Activated T-cell treated with anti-CD3 and anti-CD28 coated beads, Interleukin-2, amount 50 U/mL, for 48 hours (primary cell): ENCODE results near the gene MRPS27.
"Not testable (repeated sequence)": the region's sequence is repeated elsewhere in the genome, so short reads cannot be mapped to it uniquely, and the experiment has no call there.

Experiments
- DNase-seq, 2 experiments: peaks; one replicate each; pipeline ENCODE4 v3.0.0-alpha.2; 2020

MRPS27 gene

GRCh38 chr5:72325566-72326305 is 5.7 kb upstream of the MRPS27 start:
- DNase-seq = no peak

GRCh38 chr5:72324189-72324825 is 4.3 kb upstream of the MRPS27 start:
- no peak for DNase-seq

- DNase-seq = peak; percentile 59 to 61
Measured at GRCh38 chr5:72319435-72319975, 535 bp downstream of the MRPS27 start.

GRCh38 chr5:72314571-72315172 is 5.4 kb downstream of the MRPS27 start:
- DNase-seq = no peak

- no peak for DNase-seq
Measured at GRCh38 chr5:72313141-72313540, 6.9 kb downstream of the MRPS27 start.

GRCh38 chr5:72308853-72309191 is 11.2 kb downstream of the MRPS27 start:
- DNase-seq = peak; percentile 22 to 33

GRCh38 chr5:72307968-72308852 is 11.8 kb downstream of the MRPS27 start:
- DNase-seq = peak; percentile 95 to 97

- no peak for DNase-seq
Measured at GRCh38 chr5:72307573-72307967, 12.5 kb downstream of the MRPS27 start.

- DNase-seq = no peak
Measured at GRCh38 chr5:72305194-72306142, 14.6 kb downstream of the MRPS27 start.

- DNase-seq = no peak
Measured at GRCh38 chr5:72302171-72302570, 17.9 kb downstream of the MRPS27 start.

- no peak for DNase-seq
Measured at GRCh38 chr5:72301557-72301956, 18.5 kb downstream of the MRPS27 start.

GRCh38 chr5:72300590-72301339 is 19.3 kb downstream of the MRPS27 start:
- DNase-seq = no peak

- DNase-seq = no peak
Measured at GRCh38 chr5:72298711-72299110, 21.3 kb downstream of the MRPS27 start.

GRCh38 chr5:72298136-72298535 is 21.9 kb downstream of the MRPS27 start:
- DNase-seq = not testable (repeated sequence)

GRCh38 chr5:72296256-72296655 is 23.8 kb downstream of the MRPS27 start:
- no peak for DNase-seq

- no peak for DNase-seq
Measured at GRCh38 chr5:72295539-72295938, 24.5 kb downstream of the MRPS27 start.

- no peak for DNase-seq
Measured at GRCh38 chr5:72294473-72294872, 25.6 kb downstream of the MRPS27 start.

GRCh38 chr5:72293495-72294055 is 26.5 kb downstream of the MRPS27 start:
- DNase-seq = no peak

- DNase-seq = no peak
Measured at GRCh38 chr5:72292411-72292810, 27.6 kb downstream of the MRPS27 start.

- no peak for DNase-seq
Measured at GRCh38 chr5:72291601-72292000, 28.4 kb downstream of the MRPS27 start.
